HepG2 (cell line): ENCODE data around the gene PRXL2B. TPM values are rescaled to one million over a fixed set of nuclear protein-coding genes. Genes with fewer than 3 reads are reported as not detected.

Experiments
- ARID3A ChIP-seq: IDR thresholded peaks from 2 replicates; pipeline ENCODE4 v1.6.1; 2012; ENCODE audit warnings: low read depth, low read length, improper control_type of control experiment
- ATF2 ChIP-seq: sonication (generic); formaldehyde crosslinking; IDR thresholded peaks from 2 replicates; pipeline ENCODE4 v1.4.0; 2020; ENCODE audit warnings: missing genetic modification reagents
- BATF2 ChIP-seq: sonication (generic); formaldehyde crosslinking; IDR thresholded peaks from 2 replicates; pipeline ENCODE4 v1.8.0; 2022; ENCODE audit warnings: mild to moderate bottlenecking, missing genetic modification reagents, moderate library complexity
- HOXD1 ChIP-seq: sonication (generic); formaldehyde crosslinking; IDR thresholded peaks from 2 replicates; pipeline ENCODE4 v1.5.0; 2020; ENCODE audit warnings: missing genetic modification reagents
- MBD4 ChIP-seq: IDR thresholded peaks from 2 replicates; pipeline ENCODE4 v1.6.1; 2012; ENCODE audit warnings: low read length, inconsistent platforms, borderline replicate concordance
- ZNF609 ChIP-seq: sonication (generic); formaldehyde crosslinking; IDR thresholded peaks from 2 replicates; pipeline ENCODE4 v1.4.0; 2020; ENCODE audit warnings: mild to moderate bottlenecking, missing genetic modification reagents, borderline replicate concordance
- polyA plus RNA-seq, 8 experiments: library from polyadenylated mRNA; depleted of rRNA in 3 of 8; stranded (reverse) in 7 of 8; unstranded in 1 of 8; fragments of >200 nt; fragmentation: Illumina TruSeq in 4 of 8; extraction: Trizol in 4 of 8; gene quantifications; 2 replicates each; pipeline versions ENCODE4 v1.2.1 to v1.2.3, GENCODE V29; 2011 to 2016; ENCODE audit warnings: low read depth in 4 of 8, missing spikeins in 1 of 8, mixed read lengths in 1 of 8; ENCODE audit not compliant: insufficient read depth in 1 of 8
- total RNA-seq, 5 experiments: library from RNA; depleted of rRNA; stranded (reverse); fragments of >200 nt; fragmentation: Illumina TruSeq; extraction: Trizol; gene quantifications; 2 replicates each; pipeline ENCODE4 v1.2.3, GENCODE V29; 2016; ENCODE audit warnings: low read depth in 1 of 5
- TF ChIP-seq, protein P1 (sequence below): sonication (generic); formaldehyde crosslinking; IDR thresholded peaks from 2 replicates; pipeline ENCODE4 v1.4.0; 2020; ENCODE audit warnings: missing genetic modification reagents
- TF ChIP-seq, protein P2 (sequence below): sonication (generic); formaldehyde crosslinking; IDR thresholded peaks from 2 replicates; pipeline ENCODE4 v1.4.0; 2020; ENCODE audit warnings: missing genetic modification reagents
- TF ChIP-seq, protein P3 (sequence below): sonication (generic); formaldehyde crosslinking; IDR thresholded peaks from 2 replicates; pipeline ENCODE4 v1.4.0; 2020; ENCODE audit warnings: missing genetic modification reagents, mild to moderate bottlenecking, borderline replicate concordance

Gene PRXL2B
- total and polyA plus RNA-seq, 2 of the 13 experiments (the other 11 are each of a cell fraction or from before 2014, with no cell fraction given), result 16.8 to 22.1 TPM

DNA sequence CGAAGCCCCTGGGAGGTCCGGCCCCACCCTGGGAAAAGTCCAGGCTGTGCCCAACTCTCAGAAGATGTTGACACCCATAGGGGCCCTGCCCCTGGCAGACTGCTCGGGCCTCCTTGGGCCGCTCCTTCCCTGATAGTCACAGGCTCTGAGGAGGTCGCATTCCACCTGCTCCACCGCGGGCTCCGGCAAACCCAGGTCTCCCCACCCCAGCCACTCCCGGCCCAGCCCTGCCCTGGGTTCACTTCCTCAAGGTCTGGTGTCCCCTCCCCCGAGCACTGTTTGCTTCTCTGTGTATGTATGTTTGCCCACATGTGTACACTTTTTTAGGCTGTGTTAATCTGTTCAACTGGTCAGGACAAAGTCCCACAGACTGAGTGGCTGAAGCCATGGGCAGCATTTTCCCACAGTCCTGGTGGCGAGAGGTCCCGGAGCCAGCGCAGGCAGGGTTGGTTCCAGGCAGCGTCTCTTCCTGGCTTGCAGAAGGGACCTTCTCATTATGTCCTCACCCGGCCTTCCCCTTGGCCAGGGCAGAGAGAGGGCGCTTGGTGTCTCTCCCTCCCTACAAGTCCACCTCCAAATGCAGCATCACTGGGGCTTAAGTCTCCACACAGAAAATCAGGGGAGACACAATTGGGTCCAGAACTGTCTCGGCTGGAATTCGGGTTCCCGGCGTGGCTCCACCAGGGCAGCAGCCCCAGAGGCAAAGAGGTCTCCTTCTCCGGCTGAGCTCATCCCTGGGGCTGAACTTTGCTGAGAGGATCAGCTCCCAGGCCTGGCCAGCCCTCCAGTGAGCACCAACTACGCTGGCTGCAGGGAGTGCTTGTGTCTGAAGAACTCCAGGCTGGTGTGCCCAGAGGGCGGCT is 10.5 kb upstream of the PRXL2B start (continued):
- TF ChIP-seq ATF2, result no peak
- no peak for TF ChIP-seq BATF2 (CRISPR knock-in tag)
- TF ChIP-seq, protein P1, sequence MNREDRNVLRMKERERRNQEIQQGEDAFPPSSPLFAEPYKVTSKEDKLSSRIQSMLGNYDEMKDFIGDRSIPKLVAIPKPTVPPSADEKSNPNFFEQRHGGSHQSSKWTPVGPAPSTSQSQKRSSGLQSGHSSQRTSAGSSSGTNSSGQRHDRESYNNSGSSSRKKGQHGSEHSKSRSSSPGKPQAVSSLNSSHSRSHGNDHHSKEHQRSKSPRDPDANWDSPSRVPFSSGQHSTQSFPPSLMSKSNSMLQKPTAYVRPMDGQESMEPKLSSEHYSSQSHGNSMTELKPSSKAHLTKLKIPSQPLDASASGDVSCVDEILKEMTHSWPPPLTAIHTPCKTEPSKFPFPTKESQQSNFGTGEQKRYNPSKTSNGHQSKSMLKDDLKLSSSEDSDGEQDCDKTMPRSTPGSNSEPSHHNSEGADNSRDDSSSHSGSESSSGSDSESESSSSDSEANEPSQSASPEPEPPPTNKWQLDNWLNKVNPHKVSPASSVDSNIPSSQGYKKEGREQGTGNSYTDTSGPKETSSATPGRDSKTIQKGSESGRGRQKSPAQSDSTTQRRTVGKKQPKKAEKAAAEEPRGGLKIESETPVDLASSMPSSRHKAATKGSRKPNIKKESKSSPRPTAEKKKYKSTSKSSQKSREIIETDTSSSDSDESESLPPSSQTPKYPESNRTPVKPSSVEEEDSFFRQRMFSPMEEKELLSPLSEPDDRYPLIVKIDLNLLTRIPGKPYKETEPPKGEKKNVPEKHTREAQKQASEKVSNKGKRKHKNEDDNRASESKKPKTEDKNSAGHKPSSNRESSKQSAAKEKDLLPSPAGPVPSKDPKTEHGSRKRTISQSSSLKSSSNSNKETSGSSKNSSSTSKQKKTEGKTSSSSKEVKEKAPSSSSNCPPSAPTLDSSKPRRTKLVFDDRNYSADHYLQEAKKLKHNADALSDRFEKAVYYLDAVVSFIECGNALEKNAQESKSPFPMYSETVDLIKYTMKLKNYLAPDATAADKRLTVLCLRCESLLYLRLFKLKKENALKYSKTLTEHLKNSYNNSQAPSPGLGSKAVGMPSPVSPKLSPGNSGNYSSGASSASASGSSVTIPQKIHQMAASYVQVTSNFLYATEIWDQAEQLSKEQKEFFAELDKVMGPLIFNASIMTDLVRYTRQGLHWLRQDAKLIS, result no peak
- TF ChIP-seq, protein P2, sequence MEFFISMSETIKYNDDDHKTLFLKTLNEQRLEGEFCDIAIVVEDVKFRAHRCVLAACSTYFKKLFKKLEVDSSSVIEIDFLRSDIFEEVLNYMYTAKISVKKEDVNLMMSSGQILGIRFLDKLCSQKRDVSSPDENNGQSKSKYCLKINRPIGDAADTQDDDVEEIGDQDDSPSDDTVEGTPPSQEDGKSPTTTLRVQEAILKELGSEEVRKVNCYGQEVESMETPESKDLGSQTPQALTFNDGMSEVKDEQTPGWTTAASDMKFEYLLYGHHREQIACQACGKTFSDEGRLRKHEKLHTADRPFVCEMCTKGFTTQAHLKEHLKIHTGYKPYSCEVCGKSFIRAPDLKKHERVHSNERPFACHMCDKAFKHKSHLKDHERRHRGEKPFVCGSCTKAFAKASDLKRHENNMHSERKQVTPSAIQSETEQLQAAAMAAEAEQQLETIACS (CRISPR knock-in tag), result no peak
- TF ChIP-seq, protein P3, sequence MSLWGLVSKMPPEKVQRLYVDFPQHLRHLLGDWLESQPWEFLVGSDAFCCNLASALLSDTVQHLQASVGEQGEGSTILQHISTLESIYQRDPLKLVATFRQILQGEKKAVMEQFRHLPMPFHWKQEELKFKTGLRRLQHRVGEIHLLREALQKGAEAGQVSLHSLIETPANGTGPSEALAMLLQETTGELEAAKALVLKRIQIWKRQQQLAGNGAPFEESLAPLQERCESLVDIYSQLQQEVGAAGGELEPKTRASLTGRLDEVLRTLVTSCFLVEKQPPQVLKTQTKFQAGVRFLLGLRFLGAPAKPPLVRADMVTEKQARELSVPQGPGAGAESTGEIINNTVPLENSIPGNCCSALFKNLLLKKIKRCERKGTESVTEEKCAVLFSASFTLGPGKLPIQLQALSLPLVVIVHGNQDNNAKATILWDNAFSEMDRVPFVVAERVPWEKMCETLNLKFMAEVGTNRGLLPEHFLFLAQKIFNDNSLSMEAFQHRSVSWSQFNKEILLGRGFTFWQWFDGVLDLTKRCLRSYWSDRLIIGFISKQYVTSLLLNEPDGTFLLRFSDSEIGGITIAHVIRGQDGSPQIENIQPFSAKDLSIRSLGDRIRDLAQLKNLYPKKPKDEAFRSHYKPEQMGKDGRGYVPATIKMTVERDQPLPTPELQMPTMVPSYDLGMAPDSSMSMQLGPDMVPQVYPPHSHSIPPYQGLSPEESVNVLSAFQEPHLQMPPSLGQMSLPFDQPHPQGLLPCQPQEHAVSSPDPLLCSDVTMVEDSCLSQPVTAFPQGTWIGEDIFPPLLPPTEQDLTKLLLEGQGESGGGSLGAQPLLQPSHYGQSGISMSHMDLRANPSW (CRISPR knock-in tag), result no peak
- no peak for TF ChIP-seq MBD4
- TF ChIP-seq HOXD1 (CRISPR knock-in tag), result no peak
- no peak; the same call in 1 of the 2 replicates for TF ChIP-seq ZNF609 (CRISPR knock-in tag)
- TF ChIP-seq ARID3A, result no peak
